ENCODE measurements around the gene HORMAD1. TPM values are rescaled to one million over a fixed set of nuclear protein-coding genes. Genes with fewer than 3 reads are reported as not detected.
"Not testable (repeated sequence)": the region's sequence is repeated elsewhere in the genome, so short reads cannot be mapped to it uniquely, and the experiment has no call there.

Gene HORMAD1
- total RNA-seq, 1 donor from 2014 or later = not detected

GRCh38 chr1:150674881-150675280, 45.8 kb downstream of the HORMAD1 start:
- no peak overlapping the region for H3K4me3 ChIP-seq (ENCODE audit: low read length in 3 of 3)
- H3K9ac ChIP-seq (ENCODE audit: low read depth in 1 of 3, low read length in 3 of 3) = no peak overlapping the region
- H3K36me3 ChIP-seq (ENCODE audit: control insufficient read depth in 3 of 3, insufficient read depth in 3 of 3, low read length in 3 of 3) = peaks cover 0 to 6% (median 0%) of the 10 kb centered on the region in 3 donors
- H3K9me3 ChIP-seq (ENCODE audit: control insufficient read depth in 3 of 3, low read length in 3 of 3) = no peaks in the 10 kb centered on the region
- no peaks in the 10 kb centered on the region for H3K27me3 ChIP-seq (ENCODE audit: control insufficient read depth in 3 of 3, insufficient read depth in 3 of 3, low read length in 3 of 3)
- H3K4me1 ChIP-seq (ENCODE audit: control insufficient read depth in 3 of 3, insufficient read depth in 3 of 3, low read length in 3 of 3) = no peaks in the 10 kb centered on the region
- no peak overlapping the region for H3K27ac ChIP-seq (ENCODE audit: low read depth, low read length)

GRCh38 chr1:150663321-150663720, 57.4 kb downstream of the HORMAD1 start:
- H3K9me3 ChIP-seq (ENCODE audit: control insufficient read depth in 3 of 3, low read length in 3 of 3) = no peaks in the 10 kb centered on the region
- no peak overlapping the region for H3K27ac ChIP-seq (ENCODE audit: low read depth, low read length)
- peaks cover 0 to 29% (median 25%) of the 10 kb centered on the region in 3 donors for H3K36me3 ChIP-seq (ENCODE audit: control insufficient read depth in 3 of 3, insufficient read depth in 3 of 3, low read length in 3 of 3)
- H3K9ac ChIP-seq (ENCODE audit: low read depth in 1 of 3, low read length in 3 of 3) = no peak overlapping the region
- H3K4me1 ChIP-seq (ENCODE audit: control insufficient read depth in 3 of 3, insufficient read depth in 3 of 3, low read length in 3 of 3) = no peaks in the 10 kb centered on the region
- H3K27me3 ChIP-seq (ENCODE audit: control insufficient read depth in 3 of 3, insufficient read depth in 3 of 3, low read length in 3 of 3) = no peaks in the 10 kb centered on the region
- no peak overlapping the region for H3K4me3 ChIP-seq (ENCODE audit: low read length in 3 of 3)

- Histone ChIP-seq H3K4me1 (ENCODE audit: control insufficient read depth in 3 of 3, insufficient read depth in 3 of 3, low read length in 3 of 3) (no peaks in the 10 kb centered on the region), H3K27ac (ENCODE audit: low read depth, low read length) (no peak overlapping the region), H3K9me3 (ENCODE audit: control insufficient read depth in 3 of 3, low read length in 3 of 3) (no peaks in the 10 kb centered on the region), H3K36me3 (ENCODE audit: control insufficient read depth in 3 of 3, insufficient read depth in 3 of 3, low read length in 3 of 3) (peaks cover 0 to 32% (median 28%) of the 10 kb centered on the region in 3 donors), H3K4me3 (ENCODE audit: low read length in 3 of 3) (no peak overlapping the region), H3K27me3 (ENCODE audit: control insufficient read depth in 3 of 3, insufficient read depth in 3 of 3, low read length in 3 of 3) (no peaks in the 10 kb centered on the region), H3K9ac (ENCODE audit: low read depth in 1 of 3, low read length in 3 of 3) (no peak overlapping the region)
These were observed 57.9 kb downstream of the HORMAD1 start for GRCh38 chr1:150662811-150663210.

- H3K9me3 ChIP-seq (ENCODE audit: control insufficient read depth in 3 of 3, low read length in 3 of 3) = no peaks in the 10 kb centered on the region
- H3K4me3 ChIP-seq (ENCODE audit: low read length in 3 of 3) = no peak overlapping the region
- no peak overlapping the region for H3K9ac ChIP-seq (ENCODE audit: low read depth in 1 of 3, low read length in 3 of 3)
- H3K27me3 ChIP-seq (ENCODE audit: control insufficient read depth in 3 of 3, insufficient read depth in 3 of 3, low read length in 3 of 3) = no peaks in the 10 kb centered on the region
- H3K36me3 ChIP-seq (ENCODE audit: control insufficient read depth in 3 of 3, insufficient read depth in 3 of 3, low read length in 3 of 3) = peaks cover 0 to 32% (median 28%) of the 10 kb centered on the region in 3 donors
- H3K27ac ChIP-seq (ENCODE audit: low read depth, low read length) = no peak overlapping the region
- H3K4me1 ChIP-seq (ENCODE audit: control insufficient read depth in 3 of 3, insufficient read depth in 3 of 3, low read length in 3 of 3) = no peaks in the 10 kb centered on the region
These were observed 59.5 kb downstream of the HORMAD1 start for GRCh38 chr1:150661156-150661555.

GRCh38 chr1:150660584-150660983, 60.1 kb downstream of the HORMAD1 start:
- no peaks in the 10 kb centered on the region for H3K9me3 ChIP-seq (ENCODE audit: control insufficient read depth in 3 of 3, low read length in 3 of 3)
- peaks cover 0 to 32% (median 28%) of the 10 kb centered on the region in 3 donors for H3K36me3 ChIP-seq (ENCODE audit: control insufficient read depth in 3 of 3, insufficient read depth in 3 of 3, low read length in 3 of 3)
- no peaks in the 10 kb centered on the region for H3K4me1 ChIP-seq (ENCODE audit: control insufficient read depth in 3 of 3, insufficient read depth in 3 of 3, low read length in 3 of 3)
- no peak overlapping the region for H3K9ac ChIP-seq (ENCODE audit: low read depth in 1 of 3, low read length in 3 of 3)
- no peak overlapping the region for H3K4me3 ChIP-seq (ENCODE audit: low read length in 3 of 3)
- H3K27ac ChIP-seq (ENCODE audit: low read depth, low read length) = no peak overlapping the region
- H3K27me3 ChIP-seq (ENCODE audit: control insufficient read depth in 3 of 3, insufficient read depth in 3 of 3, low read length in 3 of 3) = no peaks in the 10 kb centered on the region

GRCh38 chr1:150657064-150657463, 63.6 kb downstream of the HORMAD1 start:
- H3K27me3 ChIP-seq (ENCODE audit: control insufficient read depth in 3 of 3, insufficient read depth in 3 of 3, low read length in 3 of 3); H3K9me3 ChIP-seq (ENCODE audit: control insufficient read depth in 3 of 3, low read length in 3 of 3); H3K27ac ChIP-seq (ENCODE audit: low read depth, low read length); H3K4me1 ChIP-seq (ENCODE audit: control insufficient read depth in 3 of 3, insufficient read depth in 3 of 3, low read length in 3 of 3); H3K4me3 ChIP-seq (ENCODE audit: low read length in 3 of 3); H3K9ac ChIP-seq (ENCODE audit: low read depth in 1 of 3, low read length in 3 of 3): not testable (repeated sequence)
- H3K36me3 ChIP-seq (ENCODE audit: control insufficient read depth in 3 of 3, insufficient read depth in 3 of 3, low read length in 3 of 3) = peaks cover 0 to 22% (median 20%) of the 10 kb centered on the region in 3 donors

GRCh38 chr1:150654635-150655034, 66.1 kb downstream of the HORMAD1 start:
- H3K27ac ChIP-seq (ENCODE audit: low read depth, low read length); H3K9me3 ChIP-seq (ENCODE audit: control insufficient read depth in 3 of 3, low read length in 3 of 3); H3K27me3 ChIP-seq (ENCODE audit: control insufficient read depth in 3 of 3, insufficient read depth in 3 of 3, low read length in 3 of 3); H3K4me3 ChIP-seq (ENCODE audit: low read length in 3 of 3); H3K4me1 ChIP-seq (ENCODE audit: control insufficient read depth in 3 of 3, insufficient read depth in 3 of 3, low read length in 3 of 3); H3K9ac ChIP-seq (ENCODE audit: low read depth in 1 of 3, low read length in 3 of 3): not testable (repeated sequence)
- peaks cover 2 to 12% (median 7%) of the 10 kb centered on the region in 3 donors for H3K36me3 ChIP-seq (ENCODE audit: control insufficient read depth in 3 of 3, insufficient read depth in 3 of 3, low read length in 3 of 3)

GRCh38 chr1:150650193-150650592, 70.5 kb downstream of the HORMAD1 start:
- H3K9me3 ChIP-seq (ENCODE audit: control insufficient read depth in 3 of 3, low read length in 3 of 3) = no peaks in the 10 kb centered on the region
- no peak overlapping the region for H3K4me3 ChIP-seq (ENCODE audit: low read length in 3 of 3)
- H3K27ac ChIP-seq (ENCODE audit: low read depth, low read length) = no peak overlapping the region
- H3K27me3 ChIP-seq (ENCODE audit: control insufficient read depth in 3 of 3, insufficient read depth in 3 of 3, low read length in 3 of 3) = no peaks in the 10 kb centered on the region
- H3K9ac ChIP-seq (ENCODE audit: low read depth in 1 of 3, low read length in 3 of 3) = no peak overlapping the region
- H3K4me1 ChIP-seq (ENCODE audit: control insufficient read depth in 3 of 3, insufficient read depth in 3 of 3, low read length in 3 of 3) = no peaks in the 10 kb centered on the region
- peaks cover 19 to 33% (median 30%) of the 10 kb centered on the region in 3 donors for H3K36me3 ChIP-seq (ENCODE audit: control insufficient read depth in 3 of 3, insufficient read depth in 3 of 3, low read length in 3 of 3)

- Histone ChIP-seq H3K9ac (ENCODE audit: low read depth in 1 of 3, low read length in 3 of 3) (no peak overlapping the region), H3K4me1 (ENCODE audit: control insufficient read depth in 3 of 3, insufficient read depth in 3 of 3, low read length in 3 of 3) (no peaks in the 10 kb centered on the region), H3K4me3 (ENCODE audit: low read length in 3 of 3) (no peak overlapping the region), H3K9me3 (ENCODE audit: control insufficient read depth in 3 of 3, low read length in 3 of 3) (no peaks in the 10 kb centered on the region), H3K27me3 (ENCODE audit: control insufficient read depth in 3 of 3, insufficient read depth in 3 of 3, low read length in 3 of 3) (no peaks in the 10 kb centered on the region), H3K36me3 (ENCODE audit: control insufficient read depth in 3 of 3, insufficient read depth in 3 of 3, low read length in 3 of 3) (peaks cover 19 to 33% (median 30%) of the 10 kb centered on the region in 3 donors), H3K27ac (ENCODE audit: low read depth, low read length) (no peak overlapping the region)
These were observed 71.1 kb downstream of the HORMAD1 start for GRCh38 chr1:150649441-150650075.
